GM21737 (cell line): ENCODE data around the gene PELI3.
"Not testable (repeated sequence)": the region's sequence is repeated elsewhere in the genome, so short reads cannot be mapped to it uniquely, and the experiment has no call there.

Source experiments
- ATAC-seq: cut with Tn5 transposase; IDR thresholded peaks from one replicate; pipeline ENCODE4 v1.9.1; 2021; ENCODE audit warnings: mild to moderate bottlenecking, moderate library complexity; ENCODE audit not compliant: unreplicated experiment

The PELI3 gene

DNA sequence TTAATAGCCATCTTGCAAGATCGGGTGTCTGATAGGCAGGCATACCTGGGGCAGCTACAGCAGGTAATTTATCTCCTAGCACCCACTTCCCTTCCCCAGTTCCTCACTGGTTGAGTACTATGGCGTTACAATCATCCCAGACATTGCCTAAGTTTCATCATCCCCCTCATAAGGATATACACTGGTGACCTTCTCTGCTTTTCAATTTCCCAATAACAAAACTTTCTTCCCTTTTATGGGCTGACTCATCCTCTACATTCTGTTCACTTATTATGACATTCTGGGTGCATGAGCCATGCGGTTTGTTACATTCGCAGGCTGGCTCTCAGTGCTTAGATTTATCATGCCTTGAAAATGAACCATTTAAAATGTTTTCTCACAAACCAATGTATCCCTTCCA lies 23.1 kb upstream of the PELI3 start:
- ATAC-seq = no peak

- ATAC-seq = no peak
Measured at GRCh38 chr11:66447012-66447411, 19.7 kb upstream of the PELI3 start.

GRCh38 chr11:66448523-66448922 lies 18.2 kb upstream of the PELI3 start:
- no peak for ATAC-seq

- no peak for ATAC-seq
Measured at GRCh38 chr11:66450560-66450959, 16.1 kb upstream of the PELI3 start.

- ATAC-seq = no peak
Measured at GRCh38 chr11:66451663-66452062, 15.0 kb upstream of the PELI3 start.

DNA sequence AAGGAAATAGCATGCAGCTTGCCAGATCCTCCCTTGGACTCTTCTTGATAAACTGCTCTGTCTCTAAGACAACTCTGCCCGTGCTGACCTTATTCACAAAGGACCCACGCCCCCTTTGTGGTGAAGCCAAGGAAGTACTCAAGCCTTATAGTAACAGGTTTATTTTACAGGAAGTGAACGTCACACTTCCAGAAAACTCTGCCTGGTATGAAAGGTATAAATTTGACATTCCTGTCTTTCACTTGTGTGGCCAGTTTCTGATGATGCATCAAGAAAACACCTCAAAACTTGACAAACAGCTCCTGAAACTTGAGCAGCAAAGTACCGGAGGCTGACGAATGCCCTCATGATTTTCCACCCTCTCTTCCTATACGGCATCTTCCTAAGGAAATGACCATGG lies 12.5 kb upstream of the PELI3 start:
- ATAC-seq = no peak

GRCh38 chr11:66454828-66455227 lies 11.9 kb upstream of the PELI3 start:
- no peak for ATAC-seq

GRCh38 chr11:66457826-66458225 lies 8.9 kb upstream of the PELI3 start:
- no peak for ATAC-seq

- ATAC-seq = no peak
Measured at GRCh38 chr11:66459138-66459778, 7.4 kb upstream of the PELI3 start.

DNA sequence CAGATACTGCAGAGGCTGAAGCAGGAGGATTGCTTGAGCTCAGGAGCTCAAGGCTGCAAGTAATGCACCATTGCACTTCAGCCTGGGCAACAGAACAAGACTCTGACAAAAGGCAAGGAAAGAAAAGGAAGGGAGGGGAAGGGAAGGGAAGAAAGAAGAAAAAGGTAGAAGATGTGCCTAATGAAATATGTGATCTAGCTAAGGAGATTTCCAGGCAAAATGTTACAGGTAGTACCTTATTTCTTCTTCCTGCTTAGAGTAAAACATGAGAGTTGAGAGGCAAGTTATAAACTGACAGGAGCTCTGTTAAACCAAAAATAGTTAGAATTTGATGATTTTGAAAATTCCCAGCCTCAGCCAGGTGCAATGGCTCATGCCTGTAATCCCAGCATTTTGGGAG lies 4.7 kb upstream of the PELI3 start:
- ATAC-seq = no peak

DNA sequence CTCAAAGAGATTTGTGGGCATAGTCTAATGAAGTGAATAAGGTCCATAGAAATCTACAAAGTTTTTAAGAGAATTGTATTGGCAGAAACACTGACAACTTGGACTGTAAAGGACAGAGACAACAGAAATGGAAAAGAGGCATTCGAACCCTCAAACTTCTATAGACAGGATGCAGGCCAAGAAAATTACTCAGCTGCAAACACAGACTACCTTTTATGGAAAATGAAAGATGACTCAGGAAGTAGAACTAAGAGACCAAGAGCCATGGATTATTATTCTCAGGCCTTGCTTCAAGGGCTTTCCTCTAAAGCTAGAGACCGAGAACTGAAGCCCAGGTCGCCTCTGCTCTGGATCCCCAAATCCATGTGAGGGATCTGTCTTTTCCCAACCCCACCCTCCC lies 3.8 kb upstream of the PELI3 start:
- no peak for ATAC-seq

GRCh38 chr11:66464116-66464515 lies 2.6 kb upstream of the PELI3 start:
- ATAC-seq = not testable (repeated sequence)

GRCh38 chr11:66464916-66465315 lies 1.8 kb upstream of the PELI3 start:
- no peak for ATAC-seq

GRCh38 chr11:66465373-66466224 lies 1.1 kb upstream of the PELI3 start:
- no peak for ATAC-seq

DNA sequence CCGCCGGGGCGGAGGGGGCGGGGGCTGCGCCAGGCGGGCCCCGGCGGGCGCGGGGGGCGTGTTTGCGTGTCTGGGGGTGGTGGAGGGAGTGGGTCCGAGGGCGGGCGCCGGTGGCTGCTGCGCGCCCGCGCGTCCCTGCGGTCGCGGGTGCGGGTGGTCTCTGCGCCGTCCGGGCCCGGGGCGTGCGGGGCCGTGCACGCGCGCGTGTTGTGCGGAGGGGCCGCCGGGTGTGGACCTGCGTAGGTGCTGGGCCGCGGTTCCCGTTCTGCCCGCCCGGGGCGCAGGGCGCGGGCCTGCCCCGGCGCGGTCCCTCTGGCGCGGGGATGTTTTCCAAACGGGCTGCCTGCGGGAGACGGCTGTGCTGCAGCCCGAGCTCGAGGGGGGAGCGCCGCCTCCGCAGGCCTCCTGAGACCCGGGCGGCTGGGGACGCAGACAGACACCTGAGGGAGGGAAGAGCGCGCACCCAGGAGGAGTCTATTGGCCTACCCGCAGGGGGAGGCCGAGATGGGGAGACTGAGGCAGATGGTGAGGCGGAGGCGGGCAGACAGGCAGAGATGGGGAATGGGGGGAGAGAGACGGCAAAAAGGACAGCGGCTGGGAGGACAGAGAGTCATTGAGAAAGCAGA lies 442 bp downstream of the PELI3 start:
- no peak for ATAC-seq

GRCh38 chr11:66467756-66468155 lies 1.1 kb downstream of the PELI3 start:
- no peak for ATAC-seq

- no peak for ATAC-seq
Measured at GRCh38 chr11:66468691-66469090, 2.0 kb downstream of the PELI3 start.

GRCh38 chr11:66469441-66469840 lies 2.7 kb downstream of the PELI3 start:
- no peak for ATAC-seq

DNA sequence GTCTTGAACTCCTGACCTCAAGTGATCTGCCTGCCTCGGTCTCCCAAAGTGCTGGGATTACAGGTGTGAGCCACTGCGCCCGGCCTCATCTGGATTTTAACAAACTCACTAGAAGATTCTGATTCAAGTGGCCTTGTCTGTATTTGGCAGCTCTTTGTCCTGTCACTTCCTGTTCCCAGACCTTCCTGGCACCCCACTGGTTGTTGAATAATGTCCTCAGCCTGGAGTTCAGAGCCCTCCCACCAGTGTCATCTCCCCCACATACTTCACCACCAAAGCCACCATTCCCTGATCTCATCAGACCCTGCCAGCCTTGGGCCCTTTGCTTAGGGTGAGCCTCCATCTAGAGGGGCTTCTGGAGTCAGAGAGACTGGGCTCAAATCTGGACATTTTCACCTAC lies 3.3 kb downstream of the PELI3 start:
- no peak for ATAC-seq

GRCh38 chr11:66471142-66471541 lies 4.4 kb downstream of the PELI3 start:
- ATAC-seq = no peak

GRCh38 chr11:66472054-66472453 lies 5.3 kb downstream of the PELI3 start:
- ATAC-seq = no peak

DNA sequence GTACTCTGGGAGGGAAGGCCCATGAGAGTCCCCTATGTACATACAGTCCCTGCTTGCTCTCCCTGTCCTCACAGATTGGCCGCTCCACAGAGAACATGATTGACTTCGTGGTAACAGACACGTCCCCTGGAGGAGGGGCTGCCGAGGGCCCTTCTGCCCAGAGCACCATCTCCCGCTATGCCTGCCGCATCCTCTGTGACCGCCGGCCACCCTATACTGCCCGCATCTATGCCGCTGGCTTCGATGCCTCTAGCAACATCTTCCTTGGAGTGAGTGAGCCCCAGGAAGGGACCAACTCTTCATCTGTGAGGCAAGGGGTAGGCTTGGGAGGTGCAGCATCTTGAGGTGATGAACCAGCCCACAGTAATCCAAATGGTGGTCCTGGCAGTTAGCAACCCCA lies 6.5 kb downstream of the PELI3 start:
- ATAC-seq = no peak
